ENCODE measurements around the gene STXBP5. TPM values are rescaled to one million over a fixed set of nuclear protein-coding genes. Genes with fewer than 3 reads are reported as not detected.

Gene STXBP5
- total and polyA plus RNA-seq, 2 of the 13 experiments (the other 11 are each of a cell fraction or from before 2014, with no cell fraction given) = 8.8 to 19.4 TPM

GRCh38 chr6:147201885-147202515 is 2.2 kb upstream of the STXBP5 start (continued):
- peak; percentile 24 for TF ChIP-seq XRCC5 (optimal IDR thresholded peaks at IDR 0.05; ENCODE audit: low read length)
- TF ChIP-seq, protein P1, sequence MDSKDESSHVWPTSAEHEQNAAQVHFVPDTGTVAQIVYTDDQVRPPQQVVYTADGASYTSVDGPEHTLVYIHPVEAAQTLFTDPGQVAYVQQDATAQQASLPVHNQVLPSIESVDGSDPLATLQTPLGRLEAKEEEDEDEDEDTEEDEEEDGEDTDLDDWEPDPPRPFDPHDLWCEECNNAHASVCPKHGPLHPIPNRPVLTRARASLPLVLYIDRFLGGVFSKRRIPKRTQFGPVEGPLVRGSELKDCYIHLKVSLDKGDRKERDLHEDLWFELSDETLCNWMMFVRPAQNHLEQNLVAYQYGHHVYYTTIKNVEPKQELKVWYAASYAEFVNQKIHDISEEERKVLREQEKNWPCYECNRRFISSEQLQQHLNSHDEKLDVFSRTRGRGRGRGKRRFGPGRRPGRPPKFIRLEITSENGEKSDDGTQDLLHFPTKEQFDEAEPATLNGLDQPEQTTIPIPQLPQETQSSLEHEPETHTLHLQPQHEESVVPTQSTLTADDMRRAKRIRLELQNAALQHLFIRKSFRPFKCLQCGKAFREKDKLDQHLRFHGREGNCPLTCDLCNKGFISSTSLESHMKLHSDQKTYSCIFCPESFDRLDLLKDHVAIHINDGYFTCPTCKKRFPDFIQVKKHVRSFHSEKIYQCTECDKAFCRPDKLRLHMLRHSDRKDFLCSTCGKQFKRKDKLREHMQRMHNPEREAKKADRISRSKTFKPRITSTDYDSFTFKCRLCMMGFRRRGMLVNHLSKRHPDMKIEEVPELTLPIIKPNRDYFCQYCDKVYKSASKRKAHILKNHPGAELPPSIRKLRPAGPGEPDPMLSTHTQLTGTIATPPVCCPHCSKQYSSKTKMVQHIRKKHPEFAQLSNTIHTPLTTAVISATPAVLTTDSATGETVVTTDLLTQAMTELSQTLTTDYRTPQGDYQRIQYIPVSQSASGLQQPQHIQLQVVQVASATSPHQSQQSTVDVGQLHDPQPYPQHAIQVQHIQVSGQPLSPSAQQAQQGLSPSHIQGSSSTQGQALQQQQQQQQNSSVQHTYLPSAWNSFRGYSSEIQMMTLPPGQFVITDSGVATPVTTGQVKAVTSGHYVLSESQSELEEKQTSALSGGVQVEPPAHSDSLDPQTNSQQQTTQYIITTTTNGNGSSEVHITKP (CRISPR knock-in tag; IDR thresholded peaks at IDR 0.05; ENCODE audit: low read depth) = peak; percentile 53
- TF ChIP-seq ZNF646 (CRISPR knock-in tag; IDR thresholded peaks at IDR 0.05) = 0 out of 2 replicates have a peak, but pooled peaks have one; percentile 19
- TF ChIP-seq HOXA5 (CRISPR knock-in tag; IDR thresholded peaks at IDR 0.05) = 0 out of 2 replicates have a peak, but pooled peaks have one; percentile 19
- TF ChIP-seq HOXA3 (CRISPR knock-in tag; IDR thresholded peaks at IDR 0.05) = peak; percentile 43; the same call in 1 of the 2 replicates
- no peak for TF ChIP-seq ZNF672 (CRISPR knock-in tag; IDR thresholded peaks at IDR 0.05)
- peak; percentile 48 for TF ChIP-seq GATAD2A (CRISPR knock-in tag; IDR thresholded peaks at IDR 0.05)
- 0 out of 2 replicates have a peak, but pooled peaks have one; percentile 38 for TF ChIP-seq RFXANK (CRISPR knock-in tag; IDR thresholded peaks at IDR 0.05)
- no peak for TF ChIP-seq KLF13 (CRISPR knock-in tag; IDR thresholded peaks at IDR 0.05)
- peak; percentile 40; the same call in 1 of the 2 replicates for TF ChIP-seq GABPA (IDR thresholded peaks at IDR 0.05; ENCODE audit: low read depth, low read length)
- peak; percentile 86; the same call in 1 of the 2 replicates for TF ChIP-seq GABPA (CRISPR knock-in tag; IDR thresholded peaks at IDR 0.05; ENCODE audit: low read depth)
